GM19438 (cell line): ENCODE data around the gene TADA2A.
"Not testable (repeated sequence)": the region's sequence is repeated elsewhere in the genome, so short reads cannot be mapped to it uniquely, and the experiment has no call there.

Source experiments
- ATAC-seq: cut with Tn5 transposase; IDR thresholded peaks from one replicate; pipeline ENCODE4 v1.9.1; 2021; ENCODE audit warnings: low read depth; ENCODE audit not compliant: unreplicated experiment

TADA2A gene

GRCh38 chr17:37393352-37393751, 13.3 kb upstream of the TADA2A start:
- ATAC-seq, result no peak

- ATAC-seq, result no peak
Measured at GRCh38 chr17:37399265-37399803, 7.4 kb upstream of the TADA2A start.

- no peak for ATAC-seq
Measured at GRCh38 chr17:37400505-37400904, 6.2 kb upstream of the TADA2A start.

GRCh38 chr17:37405522-37405921, 1.2 kb upstream of the TADA2A start:
- ATAC-seq, result not testable (repeated sequence)

GRCh38 chr17:37405955-37406634, 591 bp upstream of the TADA2A start:
- no peak for ATAC-seq

- not testable (repeated sequence) for ATAC-seq
Measured at GRCh38 chr17:37408145-37408479, 1.4 kb downstream of the TADA2A start.

- no peak for ATAC-seq
Measured at GRCh38 chr17:37410357-37410756, 3.7 kb downstream of the TADA2A start.

GRCh38 chr17:37413875-37414519, 7.3 kb downstream of the TADA2A start:
- no peak for ATAC-seq

- no peak for ATAC-seq
Measured at GRCh38 chr17:37417852-37418251, 11.2 kb downstream of the TADA2A start.

- ATAC-seq, result no peak
Measured at GRCh38 chr17:37422971-37423625, 16.4 kb downstream of the TADA2A start.

- ATAC-seq, result no peak
Measured at GRCh38 chr17:37425268-37425667, 18.6 kb downstream of the TADA2A start.

- ATAC-seq, result no peak
Measured at GRCh38 chr17:37429039-37429438, 22.4 kb downstream of the TADA2A start.

GRCh38 chr17:37429453-37429852, 22.8 kb downstream of the TADA2A start:
- ATAC-seq, result no peak

GRCh38 chr17:37430051-37430627, 23.5 kb downstream of the TADA2A start:
- no peak for ATAC-seq

- ATAC-seq, result no peak
Measured at GRCh38 chr17:37432671-37433070, 26.0 kb downstream of the TADA2A start.

GRCh38 chr17:37438141-37438540, 31.5 kb downstream of the TADA2A start:
- ATAC-seq, result no peak

GRCh38 chr17:37440424-37440823, 33.7 kb downstream of the TADA2A start:
- no peak for ATAC-seq

GRCh38 chr17:37441369-37442014, 34.8 kb downstream of the TADA2A start:
- not testable (repeated sequence) for ATAC-seq

- ATAC-seq, result no peak
Measured at GRCh38 chr17:37446027-37446426, 39.3 kb downstream of the TADA2A start.

GRCh38 chr17:37447641-37448040, 41.0 kb downstream of the TADA2A start:
- no peak for ATAC-seq

GRCh38 chr17:37450112-37450511, 43.4 kb downstream of the TADA2A start:
- ATAC-seq, result no peak
